ENCODE data around the gene GAS2L1.

GAS2L1 gene

DNA sequence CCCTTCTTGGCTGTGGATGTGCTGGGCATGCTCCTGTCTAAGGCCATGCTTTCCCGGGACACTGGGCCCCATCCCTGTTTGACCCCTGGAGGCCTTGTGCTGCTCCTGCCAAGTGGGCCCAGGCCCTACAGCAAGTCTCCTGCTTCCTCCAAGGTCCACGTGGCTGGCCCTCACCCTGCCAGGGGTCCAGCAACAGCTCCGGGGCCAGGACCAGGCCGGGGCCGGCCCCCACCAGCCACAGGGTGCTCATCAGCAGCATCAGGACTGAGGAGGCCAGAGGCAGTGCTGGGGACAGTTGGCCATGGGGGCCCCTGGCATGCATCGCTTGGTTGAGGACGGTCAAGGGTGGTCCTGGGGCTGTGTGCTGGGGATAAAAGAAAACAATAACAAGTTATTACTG, 41.1 kb upstream of the GAS2L1 start:
- DNase-seq (ENCODE audit: low read depth in 1 of 2, low spot score in 1 of 2) = no peak
- no peak overlapping the region for H3K27ac ChIP-seq (replicated peaks)
- TF ChIP-seq, protein P1, sequence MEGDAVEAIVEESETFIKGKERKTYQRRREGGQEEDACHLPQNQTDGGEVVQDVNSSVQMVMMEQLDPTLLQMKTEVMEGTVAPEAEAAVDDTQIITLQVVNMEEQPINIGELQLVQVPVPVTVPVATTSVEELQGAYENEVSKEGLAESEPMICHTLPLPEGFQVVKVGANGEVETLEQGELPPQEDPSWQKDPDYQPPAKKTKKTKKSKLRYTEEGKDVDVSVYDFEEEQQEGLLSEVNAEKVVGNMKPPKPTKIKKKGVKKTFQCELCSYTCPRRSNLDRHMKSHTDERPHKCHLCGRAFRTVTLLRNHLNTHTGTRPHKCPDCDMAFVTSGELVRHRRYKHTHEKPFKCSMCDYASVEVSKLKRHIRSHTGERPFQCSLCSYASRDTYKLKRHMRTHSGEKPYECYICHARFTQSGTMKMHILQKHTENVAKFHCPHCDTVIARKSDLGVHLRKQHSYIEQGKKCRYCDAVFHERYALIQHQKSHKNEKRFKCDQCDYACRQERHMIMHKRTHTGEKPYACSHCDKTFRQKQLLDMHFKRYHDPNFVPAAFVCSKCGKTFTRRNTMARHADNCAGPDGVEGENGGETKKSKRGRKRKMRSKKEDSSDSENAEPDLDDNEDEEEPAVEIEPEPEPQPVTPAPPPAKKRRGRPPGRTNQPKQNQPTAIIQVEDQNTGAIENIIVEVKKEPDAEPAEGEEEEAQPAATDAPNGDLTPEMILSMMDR (IDR thresholded peaks at IDR 0.05; ENCODE audit: insufficient read depth, low read length) = no peak
- TF ChIP-seq GABPA (IDR thresholded peaks at IDR 0.05; ENCODE audit: low read depth) (no peak), POLR2AphosphoS5 (IDR thresholded peaks at IDR 0.05; ENCODE audit: low read depth) (no peak), SPI1 (IDR thresholded peaks at IDR 0.05; ENCODE audit: borderline replicate concordance, low read depth) (no peak)
- TF ChIP-seq, protein P2, sequence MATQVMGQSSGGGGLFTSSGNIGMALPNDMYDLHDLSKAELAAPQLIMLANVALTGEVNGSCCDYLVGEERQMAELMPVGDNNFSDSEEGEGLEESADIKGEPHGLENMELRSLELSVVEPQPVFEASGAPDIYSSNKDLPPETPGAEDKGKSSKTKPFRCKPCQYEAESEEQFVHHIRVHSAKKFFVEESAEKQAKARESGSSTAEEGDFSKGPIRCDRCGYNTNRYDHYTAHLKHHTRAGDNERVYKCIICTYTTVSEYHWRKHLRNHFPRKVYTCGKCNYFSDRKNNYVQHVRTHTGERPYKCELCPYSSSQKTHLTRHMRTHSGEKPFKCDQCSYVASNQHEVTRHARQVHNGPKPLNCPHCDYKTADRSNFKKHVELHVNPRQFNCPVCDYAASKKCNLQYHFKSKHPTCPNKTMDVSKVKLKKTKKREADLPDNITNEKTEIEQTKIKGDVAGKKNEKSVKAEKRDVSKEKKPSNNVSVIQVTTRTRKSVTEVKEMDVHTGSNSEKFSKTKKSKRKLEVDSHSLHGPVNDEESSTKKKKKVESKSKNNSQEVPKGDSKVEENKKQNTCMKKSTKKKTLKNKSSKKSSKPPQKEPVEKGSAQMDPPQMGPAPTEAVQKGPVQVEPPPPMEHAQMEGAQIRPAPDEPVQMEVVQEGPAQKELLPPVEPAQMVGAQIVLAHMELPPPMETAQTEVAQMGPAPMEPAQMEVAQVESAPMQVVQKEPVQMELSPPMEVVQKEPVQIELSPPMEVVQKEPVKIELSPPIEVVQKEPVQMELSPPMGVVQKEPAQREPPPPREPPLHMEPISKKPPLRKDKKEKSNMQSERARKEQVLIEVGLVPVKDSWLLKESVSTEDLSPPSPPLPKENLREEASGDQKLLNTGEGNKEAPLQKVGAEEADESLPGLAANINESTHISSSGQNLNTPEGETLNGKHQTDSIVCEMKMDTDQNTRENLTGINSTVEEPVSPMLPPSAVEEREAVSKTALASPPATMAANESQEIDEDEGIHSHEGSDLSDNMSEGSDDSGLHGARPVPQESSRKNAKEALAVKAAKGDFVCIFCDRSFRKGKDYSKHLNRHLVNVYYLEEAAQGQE (IDR thresholded peaks at IDR 0.05; ENCODE audit: insufficient replicate concordance, low read depth) = no peak
- H3K27me3 ChIP-seq (ENCODE audit: insufficient read depth, poor library complexity, severe bottlenecking) = no peaks in the 10 kb centered on the region
- no peak overlapping the region for H3K4me3 ChIP-seq (replicated peaks; ENCODE audit: insufficient read depth, low read length)

DNA sequence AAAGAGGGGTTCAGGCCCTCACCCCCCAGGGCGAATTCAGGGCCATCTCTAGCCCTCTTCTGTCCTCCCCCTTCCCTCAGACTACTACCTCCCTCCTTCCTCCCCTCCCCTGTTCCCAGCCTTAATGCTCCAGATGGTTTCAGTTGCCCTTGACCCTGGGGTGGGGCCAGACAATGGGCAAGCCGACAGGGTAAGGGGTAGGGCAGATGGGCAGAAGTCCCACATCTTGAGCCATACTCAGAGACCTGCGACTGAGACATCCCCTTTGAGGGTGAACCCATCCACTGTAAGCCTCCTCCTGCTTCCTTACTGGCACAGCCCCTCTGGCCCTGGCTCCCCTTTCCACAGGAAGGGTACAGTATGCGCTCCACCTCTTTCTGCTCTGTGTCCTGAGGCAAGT, 40.5 kb upstream of the GAS2L1 start:
- no peak for DNase-seq (ENCODE audit: low read depth in 1 of 2, low spot score in 1 of 2)
- TF ChIP-seq, protein P2 (IDR thresholded peaks at IDR 0.05; ENCODE audit: insufficient replicate concordance, low read depth) = no peak
- H3K27me3 ChIP-seq (ENCODE audit: insufficient read depth, poor library complexity, severe bottlenecking) = no peaks in the 10 kb centered on the region
- H3K4me3 ChIP-seq (replicated peaks; ENCODE audit: insufficient read depth, low read length) = no peak overlapping the region
- H3K27ac ChIP-seq (replicated peaks) = no peak overlapping the region

DNA sequence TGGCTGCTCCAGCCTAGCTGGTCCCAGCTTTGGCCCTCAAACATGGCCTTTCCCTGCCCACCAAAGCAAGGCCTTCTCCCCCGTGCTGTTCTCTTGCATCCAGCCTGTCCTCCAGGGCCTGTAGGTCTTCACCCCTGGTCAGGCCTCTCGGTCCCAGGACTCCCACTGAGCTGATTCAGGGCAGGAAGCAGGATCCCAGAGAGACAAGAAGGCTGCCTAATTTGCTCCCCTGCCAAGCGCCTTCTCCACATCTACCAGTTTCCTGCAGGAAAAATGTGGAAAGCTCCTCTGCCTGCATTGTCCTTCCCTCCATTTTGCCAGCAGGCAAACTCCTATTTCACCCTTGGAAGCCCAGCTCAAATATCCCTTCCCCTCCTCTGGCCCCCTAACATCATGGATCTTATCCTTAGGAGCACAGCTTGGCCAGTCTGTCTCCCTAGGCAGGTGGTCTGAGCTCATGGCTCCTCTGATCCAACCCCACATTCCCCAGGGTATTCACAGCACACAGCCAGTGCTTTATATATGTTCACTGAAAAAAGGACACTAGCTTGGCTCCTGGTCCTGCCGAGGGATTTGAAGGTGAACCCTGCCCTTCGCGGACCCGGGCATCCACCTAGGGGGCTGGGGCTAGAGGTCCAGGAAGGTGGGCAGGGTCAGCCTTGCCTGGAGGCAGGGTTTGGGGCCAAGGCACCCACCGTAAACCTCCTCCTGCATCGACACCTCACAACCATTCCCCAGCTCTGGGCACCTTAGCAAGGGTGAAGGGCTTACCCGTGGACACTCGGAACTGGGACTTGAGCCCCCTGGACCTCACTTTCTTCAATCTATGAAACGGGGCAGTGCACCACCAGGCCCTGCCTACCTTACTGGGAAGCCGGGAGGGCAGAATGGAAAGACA, 39.6 kb upstream of the GAS2L1 start:
- no peak for DNase-seq (ENCODE audit: low read depth in 1 of 2, low spot score in 1 of 2)
- TF ChIP-seq, protein P1 (IDR thresholded peaks at IDR 0.05; ENCODE audit: insufficient read depth, low read length) = no peak
- TF ChIP-seq SPI1 (IDR thresholded peaks at IDR 0.05; ENCODE audit: borderline replicate concordance, low read depth) = no peak
- TF ChIP-seq POLR2AphosphoS5 (IDR thresholded peaks at IDR 0.05; ENCODE audit: low read depth) = no peak
- TF ChIP-seq GABPA (IDR thresholded peaks at IDR 0.05; ENCODE audit: low read depth) = no peak
- TF ChIP-seq, protein P2 (IDR thresholded peaks at IDR 0.05; ENCODE audit: insufficient replicate concordance, low read depth) = no peak
- Histone ChIP-seq H3K27ac (replicated peaks) (peak overlapping the region; percentile 100), H3K4me3 (replicated peaks; ENCODE audit: insufficient read depth, low read length) (peak overlapping the region; percentile 82), H3K27me3 (ENCODE audit: insufficient read depth, poor library complexity, severe bottlenecking) (no peaks in the 10 kb centered on the region)

All from HL-60 (cell line).